NCI-H2227 treated with DMSO at 0.1 percent for 48 hours (cell line): ENCODE data around the gene KCNQ1.

Experiments
- DNase-seq: peaks from one replicate; lab custom pipeline; 2025; lab: John Stamatoyannopoulos, UW

The KCNQ1 gene

DNA sequence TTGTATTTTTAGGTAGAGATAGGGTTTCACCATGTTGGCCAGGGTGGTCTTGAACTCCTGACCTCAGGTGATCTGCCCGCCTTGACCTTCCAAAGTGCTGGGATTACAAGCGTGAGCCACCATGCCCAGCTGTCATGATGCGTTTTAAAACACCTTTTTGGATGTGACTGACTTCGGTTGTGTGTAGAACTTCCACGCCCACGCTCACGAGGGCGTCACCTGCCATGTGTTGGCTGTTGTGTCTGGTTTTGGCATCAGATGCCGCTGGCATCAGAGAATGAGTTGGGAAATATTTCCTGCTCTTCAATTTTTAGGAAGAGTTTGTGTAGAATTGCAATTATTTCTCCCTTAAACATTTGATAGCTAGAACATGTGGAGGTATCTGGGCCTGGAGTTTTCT, 109.1 kb downstream of the KCNQ1 start:
- DNase-seq = no peak

- DNase-seq = no peak
These were observed 109.8 kb downstream of the KCNQ1 start for GRCh38 chr11:2554338-2555207.

GRCh38 chr11:2555336-2555735, 110.5 kb downstream of the KCNQ1 start:
- DNase-seq = no peak

- no peak for DNase-seq
These were observed 111.1 kb downstream of the KCNQ1 start for GRCh38 chr11:2555891-2556290.

- DNase-seq = no peak
These were observed 112.6 kb downstream of the KCNQ1 start for GRCh38 chr11:2557381-2557780.

- no peak for DNase-seq
These were observed 113.6 kb downstream of the KCNQ1 start for GRCh38 chr11:2558397-2558796.

DNA sequence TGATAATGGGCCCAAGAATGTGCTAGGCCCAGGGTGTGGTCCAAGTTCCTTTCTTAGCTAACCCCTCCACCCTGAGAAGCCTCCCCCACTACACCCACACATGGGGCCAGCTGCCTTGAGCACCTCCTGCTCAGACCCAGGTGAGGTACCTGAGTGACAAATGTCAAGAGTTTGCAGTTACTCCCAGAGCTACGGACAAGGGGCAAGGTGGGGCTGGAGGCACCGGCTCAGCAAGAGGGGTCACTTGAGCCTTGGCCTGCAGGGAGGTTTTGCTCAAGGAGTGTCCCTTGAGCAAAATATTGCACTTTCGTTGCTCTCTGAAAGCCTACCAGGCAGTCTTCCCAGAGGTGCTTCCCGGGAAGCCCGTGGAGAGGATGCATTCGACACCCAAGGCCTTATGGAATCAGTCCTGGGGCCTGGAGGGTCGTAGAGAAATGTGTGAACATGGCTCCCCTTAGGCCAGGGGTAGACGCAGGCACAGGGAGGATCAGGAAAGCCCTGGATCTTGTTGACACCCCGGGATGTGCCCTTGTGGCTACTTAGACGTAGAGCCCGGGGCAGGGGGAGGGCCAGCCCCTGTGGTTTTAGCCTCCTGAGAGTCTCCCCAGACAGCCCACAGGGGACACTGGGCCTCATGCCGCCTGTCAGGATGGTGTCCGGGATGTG, 114.2 kb downstream of the KCNQ1 start:
- no peak for DNase-seq

DNA sequence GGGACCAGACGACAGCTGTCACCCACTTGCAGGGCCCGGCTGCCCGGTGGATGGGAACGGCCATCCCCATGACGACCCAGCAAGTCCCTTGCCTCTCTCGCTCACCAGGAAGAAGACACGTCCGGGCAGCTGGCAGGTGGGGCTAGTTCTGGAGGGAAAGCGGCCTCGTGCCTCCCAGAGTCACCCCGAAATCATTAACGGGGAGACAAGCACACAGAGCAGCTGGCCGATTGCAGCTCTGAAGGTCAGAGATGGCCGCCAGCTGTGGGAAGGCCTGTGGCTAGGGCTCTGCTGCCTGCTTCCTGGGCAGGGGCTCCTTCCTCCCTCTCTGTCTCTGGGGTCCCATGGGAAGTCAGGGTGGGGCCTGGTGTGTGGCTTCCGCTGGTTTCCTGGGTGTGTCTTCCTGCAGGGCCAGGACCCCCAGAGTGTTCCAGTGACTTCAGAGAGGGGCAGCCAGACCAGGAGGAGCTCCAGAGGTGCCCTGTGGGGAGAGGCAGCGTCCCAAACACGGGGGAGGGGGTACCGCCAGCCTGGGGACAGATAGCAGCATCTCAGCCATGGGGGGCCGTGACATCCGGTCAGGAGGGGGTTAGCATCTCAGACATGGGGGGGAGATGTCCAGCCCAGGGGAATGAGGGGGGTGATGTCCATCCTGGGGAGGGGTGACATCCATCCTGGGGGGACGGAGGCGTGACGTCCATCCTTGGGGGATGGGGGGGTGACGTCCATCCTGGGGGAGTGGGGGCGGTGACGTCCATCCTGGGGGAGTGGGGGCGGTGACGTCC, 114.9 kb downstream of the KCNQ1 start:
- no peak for DNase-seq

DNA sequence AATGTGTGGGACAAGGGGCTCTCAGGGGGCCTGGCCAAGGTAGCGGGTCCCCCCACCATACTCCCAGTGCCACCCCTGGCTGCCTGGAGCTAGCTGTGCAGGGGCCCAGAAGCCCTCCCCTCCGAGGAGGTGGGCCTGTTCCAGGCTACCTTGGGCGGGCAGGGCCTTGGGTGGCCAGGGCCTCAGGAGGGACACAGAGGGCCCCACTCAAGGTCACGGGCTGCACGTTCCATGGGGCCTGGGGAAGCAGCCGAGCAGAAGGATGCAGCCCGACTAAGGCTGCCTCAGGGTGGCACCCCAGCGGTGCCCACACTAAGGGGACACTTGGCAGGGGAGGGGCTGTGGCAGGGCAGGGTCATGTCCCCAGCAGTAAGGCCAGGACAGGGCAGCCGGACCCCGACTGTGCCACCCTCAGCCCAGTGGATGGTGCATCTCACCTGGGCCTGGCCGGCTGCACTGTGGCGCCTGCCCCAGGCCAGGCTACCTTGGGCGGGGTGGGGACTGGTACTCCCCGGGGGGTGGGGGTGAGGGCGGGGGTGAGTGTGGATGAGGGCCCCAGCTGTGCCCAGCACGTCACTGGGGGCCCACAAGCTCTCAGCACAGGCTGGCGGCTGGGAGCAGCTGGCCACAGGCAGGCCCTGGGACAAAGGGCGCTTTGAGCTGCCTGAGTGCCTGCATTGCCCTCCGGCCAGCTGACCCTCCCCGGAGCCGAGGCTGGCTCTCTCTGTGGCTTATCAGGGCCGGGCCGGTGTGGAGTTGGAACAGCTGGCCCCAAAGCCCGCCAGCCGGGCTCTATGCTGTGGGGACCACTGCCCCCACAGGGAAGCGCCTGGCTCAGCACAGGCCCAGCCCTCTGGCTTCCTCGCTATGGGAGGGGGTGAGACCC, 117.1 kb downstream of the KCNQ1 start:
- no peak for DNase-seq

GRCh38 chr11:2562890-2563212, 118.0 kb downstream of the KCNQ1 start:
- no peak for DNase-seq

- no peak for DNase-seq
These were observed 118.6 kb downstream of the KCNQ1 start for GRCh38 chr11:2563213-2564007.

DNA sequence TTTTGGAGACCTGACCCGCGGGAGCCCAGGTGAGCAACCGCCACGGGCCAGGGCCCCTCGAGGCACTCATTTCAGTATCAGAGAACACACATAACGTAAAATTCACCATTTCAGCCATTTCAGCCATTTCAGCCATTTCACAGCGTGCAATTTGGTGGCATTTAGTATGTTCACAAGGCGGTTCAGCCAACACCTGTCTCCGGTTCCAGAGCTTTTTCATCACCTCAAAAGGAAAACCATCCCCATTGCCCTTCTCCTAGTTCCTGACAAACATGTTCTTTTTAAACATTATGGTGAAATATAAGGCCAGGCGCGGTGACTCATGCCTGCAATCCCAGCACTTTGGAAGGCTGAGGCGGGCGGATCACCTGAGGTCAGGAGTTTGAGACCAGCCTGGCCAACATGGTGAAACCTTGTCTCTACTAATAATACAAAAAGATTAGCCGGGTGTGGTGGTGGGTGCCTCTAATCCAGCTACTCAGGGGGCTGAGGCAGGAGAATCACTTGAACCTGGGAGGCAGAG, 119.3 kb downstream of the KCNQ1 start:
- no peak for DNase-seq

DNA sequence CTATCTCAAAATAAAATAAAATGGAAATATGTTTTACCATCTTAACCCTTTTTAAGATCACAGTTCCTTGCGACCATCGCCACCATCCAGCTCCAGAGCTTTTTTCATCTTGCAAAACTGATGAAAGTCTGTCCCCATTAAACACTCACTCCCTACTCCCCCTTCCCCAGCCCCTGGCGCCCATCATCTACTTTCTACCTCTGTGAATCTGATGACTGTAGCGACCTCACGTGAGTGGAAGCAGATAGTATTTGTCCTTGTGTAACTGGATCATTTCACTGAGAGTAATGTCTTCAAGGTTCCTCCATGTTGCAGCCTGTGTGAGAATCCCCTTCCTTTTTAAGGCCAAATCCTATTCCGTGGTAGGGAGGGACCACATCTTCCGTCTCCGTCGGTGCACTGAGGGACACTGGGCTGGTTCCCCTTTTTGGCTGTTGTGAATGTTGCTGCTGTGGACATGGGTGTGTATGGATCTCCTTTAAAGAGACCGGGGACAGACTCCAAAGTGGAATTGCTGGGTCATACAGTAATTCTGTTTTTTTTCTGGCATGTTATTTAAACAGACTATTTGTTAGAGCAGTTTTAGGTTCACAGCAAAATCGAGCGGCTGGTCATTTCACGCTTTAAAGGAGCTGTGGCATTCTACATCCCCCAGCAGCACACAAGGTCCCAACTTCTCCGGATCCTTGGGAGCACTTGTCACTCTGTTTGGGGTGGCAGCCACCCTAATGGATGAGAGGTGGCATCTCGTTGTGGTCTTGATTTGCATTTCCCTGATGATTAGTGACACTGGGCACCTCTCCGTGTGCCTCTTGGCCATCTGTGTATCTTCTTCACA, 120.0 kb downstream of the KCNQ1 start:
- no peak for DNase-seq

- no peak for DNase-seq
These were observed 120.8 kb downstream of the KCNQ1 start for GRCh38 chr11:2565447-2566222.

DNA sequence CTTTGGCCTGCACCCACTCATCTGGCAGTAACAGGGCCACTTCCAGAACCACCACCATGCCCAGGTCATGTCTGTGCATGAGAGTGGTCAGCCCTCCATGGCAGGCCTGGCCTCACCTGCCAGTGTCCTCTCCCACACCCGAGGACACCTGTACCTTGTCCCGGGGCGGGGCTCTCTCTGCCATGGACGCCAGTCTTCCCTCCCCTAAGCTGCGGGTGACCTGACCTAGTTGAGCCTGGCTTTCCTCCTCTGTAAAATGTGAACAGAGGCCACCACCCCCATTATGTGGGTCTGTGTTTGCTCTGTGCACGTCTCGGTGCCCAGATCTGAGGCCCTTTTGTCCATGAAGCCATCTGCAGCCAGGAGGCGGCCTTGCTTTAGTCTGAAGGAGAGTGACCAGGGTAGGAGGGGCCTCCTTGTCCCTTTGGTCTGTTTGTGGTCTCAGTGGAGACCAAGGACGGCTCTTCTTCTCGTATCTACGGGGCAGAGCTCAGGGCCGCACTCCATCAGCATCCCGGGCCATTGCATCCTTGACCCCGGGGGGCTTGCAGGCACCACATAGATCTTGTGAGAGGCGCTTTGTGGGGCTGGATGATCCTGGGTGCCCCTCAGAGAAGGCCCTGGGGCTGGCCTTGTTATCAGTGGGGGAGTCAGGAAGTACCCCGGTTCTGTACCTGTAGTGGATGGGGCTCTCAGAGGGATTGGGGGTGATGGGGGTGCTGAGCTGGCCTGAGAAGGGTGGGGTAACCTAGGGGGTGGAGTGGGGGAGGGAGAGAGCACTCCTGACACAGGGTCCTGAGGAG, 121.6 kb downstream of the KCNQ1 start:
- DNase-seq = no peak

DNA sequence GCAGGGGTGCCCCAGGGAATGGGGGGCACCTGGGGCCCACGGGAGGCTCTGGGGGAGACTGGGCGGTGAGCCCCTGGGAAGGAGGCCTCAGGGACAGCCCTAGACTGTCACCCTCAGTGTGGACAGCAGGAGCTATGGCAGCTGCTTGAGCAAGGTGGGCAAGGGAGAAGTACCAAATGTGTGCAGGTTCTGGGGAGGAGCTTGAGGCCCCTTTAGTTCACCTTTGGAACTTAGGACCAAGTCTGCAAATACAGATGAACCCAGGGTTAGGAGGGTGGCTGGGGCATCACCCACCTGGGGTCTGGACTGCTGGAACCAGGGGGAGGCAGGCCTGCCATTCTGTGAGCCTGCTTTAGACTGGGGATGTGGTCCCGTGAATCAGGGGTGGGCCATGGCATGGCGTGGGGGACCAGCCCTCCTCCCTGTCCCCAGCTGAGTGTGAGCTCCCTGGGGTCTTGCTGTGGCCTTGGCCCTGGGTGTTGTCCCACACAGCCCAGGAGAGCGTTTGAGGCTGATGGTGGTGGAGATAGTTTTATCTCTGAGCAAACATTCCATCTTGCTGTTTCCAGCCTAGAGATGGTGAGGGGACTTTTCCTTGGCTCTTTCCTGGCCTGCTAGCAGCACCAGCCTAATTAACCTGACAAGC, 122.3 kb downstream of the KCNQ1 start:
- no peak for DNase-seq

DNA sequence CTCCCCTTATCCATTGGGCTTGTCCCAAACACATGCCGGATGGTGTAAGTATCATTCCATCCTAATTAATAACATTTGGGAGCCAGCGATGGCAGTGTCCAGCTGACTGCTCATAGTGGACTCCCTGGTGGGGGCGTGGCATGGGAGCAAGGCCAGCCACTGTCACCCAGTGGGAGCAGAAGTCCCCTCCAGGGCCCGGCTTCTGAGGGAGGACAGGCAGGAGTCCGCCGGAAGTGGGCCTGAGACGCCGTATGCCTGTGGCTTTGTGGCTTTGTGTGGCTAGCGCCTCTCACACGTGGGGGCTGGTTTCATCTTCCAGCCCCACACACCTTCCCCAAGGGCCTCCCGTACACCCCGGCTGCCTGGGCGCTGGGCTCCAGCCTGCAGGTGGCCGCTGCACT, 124.5 kb downstream of the KCNQ1 start:
- DNase-seq = no peak

DNA sequence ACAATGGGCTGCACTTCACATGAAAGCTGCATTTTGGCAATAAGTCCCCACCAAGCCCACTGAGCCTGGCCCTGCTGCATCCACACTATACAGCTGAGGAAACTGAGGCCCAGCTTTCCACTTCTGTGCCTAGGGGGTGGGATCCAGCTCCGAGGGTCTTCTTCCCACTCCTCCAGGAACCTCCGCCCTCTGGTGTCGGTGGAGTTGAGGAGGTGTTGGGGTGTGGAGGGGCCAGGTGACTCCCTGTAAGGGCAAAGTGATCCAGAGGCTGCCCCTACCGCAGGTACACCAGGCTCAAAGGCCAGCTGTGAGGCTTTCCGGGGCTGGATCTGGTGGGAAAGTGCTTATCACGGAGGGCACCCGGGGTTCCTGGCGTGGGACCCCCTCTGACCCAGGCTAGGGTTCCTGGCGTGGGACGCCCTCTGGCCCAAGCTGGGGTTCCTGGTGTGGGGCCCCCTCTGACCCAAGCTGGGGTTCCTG, 125.0 kb downstream of the KCNQ1 start:
- no peak for DNase-seq
